Neuron (in vitro differentiated cells): ENCODE measurements around the gene CD80.
"Not testable (repeated sequence)": the region's sequence is repeated elsewhere in the genome, so short reads cannot be mapped to it uniquely, and the experiment has no call there.

Experiments used
- H2AFZ ChIP-seq: one replicate; pipeline ENCODE4 v1.6.1; 2013; ENCODE audit warnings: low read depth, mild to moderate bottlenecking, inconsistent platforms, low read length, moderate library complexity
- H3K27me3 ChIP-seq: one replicate; pipeline ENCODE4 v1.6.1; 2013; ENCODE audit warnings: low read length; ENCODE audit not compliant: insufficient read depth
- H3K36me3 ChIP-seq: one replicate; pipeline ENCODE4 v1.6.1; 2013; ENCODE audit warnings: low read length; ENCODE audit not compliant: insufficient read depth
- H3K4me1 ChIP-seq: one replicate; pipeline ENCODE4 v1.6.1; 2013; ENCODE audit warnings: low read length; ENCODE audit not compliant: insufficient read depth
- H3K4me3 ChIP-seq: 2 replicates; pipeline ENCODE4 v1.5.1; 2013; ENCODE audit warnings: mild to moderate bottlenecking, low read length, moderate library complexity
- H3K9me3 ChIP-seq: one replicate; pipeline ENCODE4 v1.6.1; 2013; ENCODE audit warnings: low read length

CD80 gene

DNA sequence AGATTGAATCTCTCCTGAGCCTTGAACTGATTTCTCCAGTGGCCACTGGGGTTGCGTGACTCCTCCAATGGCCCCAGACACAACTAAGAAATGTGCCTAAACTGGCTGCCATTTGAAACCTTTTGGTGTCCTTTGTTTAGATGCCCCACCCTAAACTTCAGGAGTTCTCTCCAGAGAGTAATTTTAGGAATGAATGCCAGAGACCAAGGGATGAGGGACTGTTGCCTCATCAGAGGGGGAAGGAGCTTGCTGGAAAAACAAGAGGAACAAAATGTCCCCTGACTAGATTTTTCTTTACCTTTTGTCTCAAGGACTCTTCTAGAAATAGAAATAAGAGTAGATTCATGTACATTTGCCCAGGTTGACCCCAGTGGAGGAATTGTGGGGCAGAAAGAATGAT is 11.8 kb upstream of the CD80 start:
- Histone ChIP-seq H3K9me3 (no peaks in the 10 kb centered on the region), H3K27me3 (peaks cover 2% of the 10 kb centered on the region), H3K4me1 (no peaks in the 10 kb centered on the region), H3K36me3 (no peaks in the 10 kb centered on the region), H2AFZ (no peak overlapping the region), H3K4me3 (no peak overlapping the region)

GRCh38 chr3:119570229-119570628 is 10.8 kb upstream of the CD80 start:
- H3K4me3 ChIP-seq, result no peak overlapping the region
- H2AFZ ChIP-seq, result no peak overlapping the region
- no peaks in the 10 kb centered on the region for H3K4me1 ChIP-seq
- no peaks in the 10 kb centered on the region for H3K9me3 ChIP-seq
- H3K36me3 ChIP-seq, result no peaks in the 10 kb centered on the region
- peaks cover 2% of the 10 kb centered on the region for H3K27me3 ChIP-seq

- Histone ChIP-seq H3K4me3 (no peak overlapping the region), H3K4me1 (no peaks in the 10 kb centered on the region), H2AFZ (no peak overlapping the region), H3K27me3 (peaks cover 2% of the 10 kb centered on the region), H3K9me3 (no peaks in the 10 kb centered on the region), H3K36me3 (no peaks in the 10 kb centered on the region)
Measured at GRCh38 chr3:119569156-119569555, 9.7 kb upstream of the CD80 start.

DNA sequence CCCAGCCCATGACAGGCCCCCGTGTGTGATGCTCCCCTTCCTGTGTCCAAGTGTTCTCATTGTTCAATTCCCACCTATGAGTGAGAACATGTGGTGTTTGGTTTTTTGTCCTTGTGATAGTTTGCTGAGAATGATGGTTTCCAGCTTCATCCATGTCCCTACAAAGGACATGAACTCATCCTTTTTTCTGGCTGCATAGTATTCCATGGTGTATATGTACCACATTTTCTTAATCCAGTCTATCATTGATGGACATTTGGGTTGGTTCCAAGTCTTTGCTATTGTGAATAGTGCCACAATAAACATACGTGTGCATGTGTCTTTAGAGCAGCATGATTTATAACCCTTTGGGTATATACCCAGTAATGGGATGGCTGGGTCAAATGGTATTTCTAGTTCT is 3.9 kb upstream of the CD80 start:
- H3K4me1 ChIP-seq, H3K4me3 ChIP-seq, H3K36me3 ChIP-seq, H3K9me3 ChIP-seq, H3K27me3 ChIP-seq, H2AFZ ChIP-seq: not testable (repeated sequence)

- no peaks in the 10 kb centered on the region for H3K9me3 ChIP-seq
- H2AFZ ChIP-seq, result no peak overlapping the region
- H3K36me3 ChIP-seq, result no peaks in the 10 kb centered on the region
- no peaks in the 10 kb centered on the region for H3K27me3 ChIP-seq
- H3K4me1 ChIP-seq, result no peaks in the 10 kb centered on the region
- H3K4me3 ChIP-seq, result no peak overlapping the region
Measured at GRCh38 chr3:119562307-119562961, 3.0 kb upstream of the CD80 start.

GRCh38 chr3:119560160-119560559 is 746 bp upstream of the CD80 start:
- Histone ChIP-seq H3K4me1 (no peaks in the 10 kb centered on the region), H2AFZ (no peak overlapping the region), H3K9me3 (no peaks in the 10 kb centered on the region)

GRCh38 chr3:119558626-119559317 is 642 bp downstream of the CD80 start:
- Histone ChIP-seq H2AFZ (no peak overlapping the region), H3K36me3 (no peaks in the 10 kb centered on the region), H3K4me3 (no peak overlapping the region), H3K4me1 (no peaks in the 10 kb centered on the region), H3K27me3 (peaks cover 3% of the 10 kb centered on the region), H3K9me3 (no peaks in the 10 kb centered on the region)

More at GRCh38 chr3:119560160-119560559, 746 bp upstream of the CD80 start:
- Histone ChIP-seq H3K27me3 (peaks cover 3% of the 10 kb centered on the region), H3K4me3 (no peak overlapping the region), H3K36me3 (no peaks in the 10 kb centered on the region)

DNA sequence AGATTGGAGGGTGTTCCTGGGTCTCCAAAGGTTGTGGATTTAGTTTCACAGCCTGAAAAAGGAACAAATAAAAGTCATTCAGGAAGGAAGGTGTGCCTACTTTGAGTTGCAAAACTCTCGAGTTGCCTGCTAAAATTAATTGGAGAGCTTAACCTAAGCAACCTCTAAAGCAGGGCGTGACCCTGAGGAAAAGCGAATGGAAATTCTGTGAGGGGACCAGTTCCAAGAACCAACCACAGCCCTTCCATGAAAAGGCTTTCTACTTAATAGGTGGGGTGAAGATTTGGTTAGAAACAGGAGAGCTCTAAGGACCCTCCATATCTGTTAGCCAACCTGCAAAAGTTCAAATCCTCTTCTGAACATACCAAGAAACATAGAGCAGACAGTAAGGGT is 1.5 kb downstream of the CD80 start:
- Histone ChIP-seq H3K36me3 (no peaks in the 10 kb centered on the region), H3K4me1 (no peaks in the 10 kb centered on the region), H2AFZ (no peak overlapping the region), H3K4me3 (no peak overlapping the region), H3K27me3 (peaks cover 3% of the 10 kb centered on the region), H3K9me3 (no peaks in the 10 kb centered on the region)

DNA sequence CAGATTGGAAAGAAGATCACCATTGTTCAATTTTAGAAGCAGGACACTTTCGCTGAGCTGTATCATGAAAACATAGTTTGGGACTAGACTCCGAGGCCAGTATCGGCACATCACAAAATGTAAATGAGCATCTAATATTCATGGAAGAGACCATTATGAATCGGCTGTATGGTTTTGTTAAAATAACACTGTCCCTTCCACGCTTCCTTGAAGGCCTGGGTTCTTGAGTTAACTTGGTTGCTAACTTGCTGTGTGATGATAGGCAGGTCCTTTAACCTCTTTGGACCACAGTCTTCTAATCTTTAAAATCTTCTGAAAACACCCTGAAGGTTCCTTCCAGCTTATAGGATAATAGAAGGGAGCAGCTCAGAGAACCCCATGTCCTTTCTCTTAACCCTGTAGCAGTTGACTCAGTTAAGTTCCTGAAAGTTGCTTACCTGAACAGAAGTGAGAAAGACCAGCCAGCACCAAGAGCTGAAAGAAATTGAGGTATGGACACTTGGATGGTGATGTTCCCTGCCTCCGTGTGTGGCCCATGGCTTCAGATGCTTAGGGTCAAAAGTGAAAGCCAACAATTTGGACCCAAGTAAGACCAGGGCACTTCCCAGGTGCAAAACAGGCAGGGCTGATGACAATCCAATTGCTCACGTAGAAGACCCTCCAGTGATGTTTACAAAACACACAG is 2.1 kb downstream of the CD80 start:
- Histone ChIP-seq H3K36me3 (no peaks in the 10 kb centered on the region), H3K9me3 (no peaks in the 10 kb centered on the region), H3K27me3 (peaks cover 3% of the 10 kb centered on the region), H3K4me1 (no peaks in the 10 kb centered on the region), H2AFZ (no peak overlapping the region), H3K4me3 (no peak overlapping the region)

DNA sequence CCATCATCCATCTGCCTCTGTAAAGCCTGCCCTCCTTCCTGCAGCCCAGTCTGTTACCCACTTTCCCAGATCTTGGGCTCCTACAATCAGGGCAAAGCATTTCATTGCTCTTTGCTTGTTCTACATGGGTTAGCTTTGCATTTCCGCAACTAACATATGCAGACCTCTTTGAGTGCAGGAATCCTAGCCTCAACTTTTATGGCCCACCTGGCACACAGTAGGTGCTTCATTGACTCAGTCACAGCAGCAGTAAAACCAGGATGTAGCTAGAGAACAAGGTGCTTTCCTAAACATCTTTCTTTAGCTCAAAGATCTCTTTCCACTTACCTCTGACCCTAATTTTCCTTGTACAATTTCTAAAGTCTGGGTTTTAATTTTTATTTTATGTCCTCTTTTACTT is 3.5 kb downstream of the CD80 start:
- no peaks in the 10 kb centered on the region for H3K36me3 ChIP-seq
- no peaks in the 10 kb centered on the region for H3K9me3 ChIP-seq
- no peak overlapping the region for H2AFZ ChIP-seq
- H3K27me3 ChIP-seq, result peaks cover 3% of the 10 kb centered on the region
- no peak overlapping the region for H3K4me3 ChIP-seq
- H3K4me1 ChIP-seq, result no peaks in the 10 kb centered on the region

GRCh38 chr3:119555309-119555735 is 4.1 kb downstream of the CD80 start:
- H2AFZ ChIP-seq, result no peak overlapping the region
- no peaks in the 10 kb centered on the region for H3K4me1 ChIP-seq
- H3K36me3 ChIP-seq, result no peaks in the 10 kb centered on the region
- peaks cover 3% of the 10 kb centered on the region for H3K27me3 ChIP-seq
- no peaks in the 10 kb centered on the region for H3K9me3 ChIP-seq
- H3K4me3 ChIP-seq, result no peak overlapping the region

- Histone ChIP-seq H3K27me3 (peaks cover 3% of the 10 kb centered on the region), H3K9me3 (no peaks in the 10 kb centered on the region), H2AFZ (no peak overlapping the region), H3K4me1 (no peaks in the 10 kb centered on the region), H3K4me3 (no peak overlapping the region), H3K36me3 (no peaks in the 10 kb centered on the region)
Measured at GRCh38 chr3:119553823-119554415, 5.5 kb downstream of the CD80 start.

- H3K27me3 ChIP-seq, H2AFZ ChIP-seq, H3K9me3 ChIP-seq: not testable (repeated sequence)
Measured at GRCh38 chr3:119552928-119553327, 6.5 kb downstream of the CD80 start.

More at GRCh38 chr3:119552928-119553327, 6.5 kb downstream of the CD80 start:
- not testable (repeated sequence) for H3K4me1 ChIP-seq, H3K36me3 ChIP-seq, H3K4me3 ChIP-seq
